GM21526 (cell line): ENCODE measurements around the gene TMEFF1.
"Not testable (repeated sequence)": the region's sequence is repeated elsewhere in the genome, so short reads cannot be mapped to it uniquely, and the experiment has no call there.

Experiments used
- ATAC-seq: cut with Tn5 transposase; IDR thresholded peaks from one replicate; pipeline ENCODE4 v1.9.1; 2021; ENCODE audit warnings: moderate library complexity; ENCODE audit not compliant: unreplicated experiment, low FRiP score

Gene TMEFF1

DNA sequence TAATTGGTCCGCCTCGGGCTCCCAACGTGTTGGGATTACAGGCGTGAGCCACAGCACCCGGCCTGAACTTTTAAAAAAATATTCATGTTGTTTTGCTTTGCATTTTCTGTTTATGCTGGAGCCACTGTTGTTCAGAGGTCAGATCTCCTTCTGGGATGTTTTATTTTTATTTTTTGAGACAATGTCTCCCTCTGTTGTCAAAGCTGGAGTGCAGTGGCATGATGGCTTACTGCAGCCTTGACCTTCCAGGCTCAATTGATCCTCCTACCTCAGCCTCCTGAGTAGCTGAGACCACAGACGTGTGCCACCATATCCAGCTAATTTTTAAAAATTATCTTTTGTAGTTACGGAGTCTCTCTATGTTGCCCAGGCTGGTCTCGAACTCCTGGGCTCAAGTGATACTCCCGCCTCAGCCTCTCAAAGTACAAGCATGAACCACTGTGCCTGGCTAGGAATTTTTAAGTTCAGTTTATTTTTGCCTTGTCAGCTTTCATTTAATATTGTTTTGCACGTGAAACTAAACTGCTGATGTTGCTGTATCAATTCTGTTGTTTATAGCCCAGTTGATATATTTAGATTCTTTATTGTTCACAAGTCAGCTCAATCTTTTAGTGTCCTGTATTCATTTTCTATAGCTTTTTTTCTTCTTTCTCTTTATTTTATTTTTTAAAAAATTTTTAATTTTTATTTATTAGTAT is 13.7 kb downstream of the TMEFF1 start:
- ATAC-seq: no peak

DNA sequence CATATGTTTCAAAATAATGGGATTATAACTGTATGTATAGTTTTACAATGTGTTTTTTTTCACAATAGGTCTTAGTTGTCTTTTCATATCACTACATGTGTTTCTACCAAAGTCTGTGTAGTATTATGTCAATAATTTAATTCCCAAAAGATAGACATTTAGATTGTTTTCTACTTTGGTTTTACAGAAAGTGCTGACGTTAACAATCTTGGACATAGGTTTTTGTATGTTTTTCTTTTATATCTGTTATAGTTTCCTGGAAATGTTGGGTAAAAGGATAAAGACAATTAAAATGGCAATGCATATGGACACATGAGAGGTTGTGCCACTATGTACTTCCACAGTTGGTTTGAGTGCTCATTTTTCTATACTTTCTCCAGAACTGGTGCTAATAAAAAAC is 15.2 kb downstream of the TMEFF1 start:
- no peak for ATAC-seq

DNA sequence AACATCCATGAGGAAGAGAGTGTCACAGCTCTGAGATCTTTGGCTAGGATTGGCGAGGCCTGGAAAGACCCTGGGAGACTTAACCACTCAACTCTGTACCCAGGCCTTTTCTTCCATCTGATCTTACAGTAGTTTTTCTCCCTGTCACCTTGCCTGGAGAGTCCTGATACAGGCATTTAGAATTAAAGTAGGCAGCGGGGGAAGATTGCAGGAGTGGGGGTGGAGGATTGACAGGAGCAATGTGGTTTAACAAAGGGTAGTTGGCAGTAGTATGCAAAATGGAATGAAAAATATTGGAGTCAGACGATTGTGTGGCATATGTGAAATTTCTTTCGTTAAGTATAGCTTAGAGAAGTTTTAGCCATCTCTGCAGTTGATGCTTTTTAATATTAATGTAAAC is 16.9 kb downstream of the TMEFF1 start:
- ATAC-seq: no peak

DNA sequence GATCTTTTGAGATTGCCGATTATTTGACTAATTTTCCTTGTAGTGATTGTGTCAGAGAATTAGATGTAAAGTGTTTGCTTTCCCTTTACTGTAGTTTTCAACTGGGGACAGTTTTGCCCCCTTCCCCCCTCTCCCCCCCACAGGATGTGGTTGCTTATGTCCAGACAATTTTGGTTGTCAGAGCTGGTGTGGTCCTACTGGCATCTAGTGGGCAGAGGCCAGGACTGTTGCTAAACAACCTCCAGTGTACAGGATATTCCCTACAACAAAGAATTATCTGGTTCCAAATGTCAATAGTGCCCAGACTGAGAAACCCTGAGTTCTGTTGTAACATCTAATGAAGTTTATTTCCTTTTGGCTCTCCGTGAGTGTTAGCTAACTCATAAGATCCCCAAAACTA is 20.0 kb downstream of the TMEFF1 start:
- no peak for ATAC-seq

DNA sequence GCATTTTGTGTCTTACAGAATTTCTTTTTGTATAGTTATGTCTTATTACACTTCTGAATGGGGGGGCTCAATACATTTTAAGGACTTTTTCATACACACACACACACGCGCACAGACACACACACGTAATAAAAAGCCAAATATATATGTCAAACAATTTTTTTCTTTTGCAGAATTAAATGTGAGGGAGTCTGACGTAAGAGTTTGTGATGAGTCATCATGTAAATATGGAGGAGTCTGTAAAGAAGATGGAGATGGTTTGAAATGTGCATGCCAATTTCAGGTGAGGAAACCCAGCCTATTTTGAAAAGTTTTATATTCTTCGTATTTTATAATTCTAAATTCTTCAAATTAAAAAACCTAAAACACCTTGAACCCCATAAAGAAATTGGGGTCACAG is 25.6 kb downstream of the TMEFF1 start:
- no peak for ATAC-seq

DNA sequence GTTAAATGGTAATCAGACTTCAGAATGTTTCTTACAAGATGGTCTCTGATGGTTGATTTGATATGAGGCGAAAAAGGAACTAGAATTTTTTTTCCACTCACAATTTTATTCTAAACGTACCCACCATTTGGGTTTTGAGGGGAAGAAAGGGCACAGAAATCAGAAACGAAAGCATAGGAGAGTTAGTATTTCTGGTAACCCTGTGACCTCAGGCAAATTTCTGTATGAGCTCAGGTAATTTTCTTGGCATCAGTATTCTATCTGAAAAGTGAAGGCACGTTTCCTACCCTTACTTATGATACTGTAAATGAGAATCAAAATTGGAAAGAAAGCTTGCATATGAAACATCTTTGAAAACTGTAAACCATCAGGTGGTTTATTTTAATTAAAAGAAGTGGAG is 26.5 kb downstream of the TMEFF1 start:
- no peak for ATAC-seq

DNA sequence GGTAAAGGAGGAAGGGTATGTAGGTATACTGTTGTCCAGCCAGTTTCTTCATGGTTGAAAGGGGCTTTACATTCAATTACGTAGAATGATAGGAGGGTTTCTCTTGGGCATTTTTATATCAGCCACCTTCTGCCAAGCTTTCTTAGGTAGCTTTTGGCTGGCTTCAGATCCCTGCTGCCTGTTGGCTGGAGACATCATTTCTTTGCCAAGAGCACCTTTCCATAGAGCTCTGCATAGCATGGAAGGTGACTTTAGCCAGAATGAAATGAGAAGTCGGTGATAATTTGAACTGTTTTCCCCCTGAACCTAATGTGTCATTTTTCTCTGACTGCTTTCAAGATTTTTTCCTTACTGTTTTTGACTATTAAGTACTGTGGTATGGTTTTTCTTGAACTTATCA is 26.9 kb downstream of the TMEFF1 start:
- no peak for ATAC-seq

DNA sequence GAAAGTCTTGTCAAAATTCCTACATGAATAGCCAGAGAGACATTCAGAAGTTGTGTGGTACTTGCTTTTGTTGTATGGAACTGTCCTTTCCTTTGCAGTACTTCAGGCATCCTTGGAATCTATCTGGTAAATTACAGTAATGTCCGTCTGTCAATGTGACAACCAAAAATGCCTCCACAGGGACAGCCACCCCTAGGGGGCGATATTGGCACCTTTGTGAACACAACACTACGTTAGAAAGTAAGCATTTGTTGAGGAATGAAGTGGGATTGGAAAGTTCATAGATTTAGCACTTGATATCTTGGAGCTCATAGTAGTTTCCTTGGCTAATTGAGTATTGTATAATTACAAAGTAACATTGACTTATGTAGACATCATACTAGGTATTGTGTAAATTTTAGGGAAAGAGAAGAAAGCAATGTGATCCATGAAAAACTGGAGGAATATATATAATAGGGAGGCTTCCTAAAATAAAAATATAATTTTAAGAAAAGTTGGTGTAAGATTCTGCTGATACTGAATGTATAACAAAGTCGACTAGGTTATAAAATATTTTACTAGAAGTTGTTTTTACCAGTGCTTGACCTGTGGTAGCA is 32.7 kb downstream of the TMEFF1 start:
- ATAC-seq: peak; percentile 65

DNA sequence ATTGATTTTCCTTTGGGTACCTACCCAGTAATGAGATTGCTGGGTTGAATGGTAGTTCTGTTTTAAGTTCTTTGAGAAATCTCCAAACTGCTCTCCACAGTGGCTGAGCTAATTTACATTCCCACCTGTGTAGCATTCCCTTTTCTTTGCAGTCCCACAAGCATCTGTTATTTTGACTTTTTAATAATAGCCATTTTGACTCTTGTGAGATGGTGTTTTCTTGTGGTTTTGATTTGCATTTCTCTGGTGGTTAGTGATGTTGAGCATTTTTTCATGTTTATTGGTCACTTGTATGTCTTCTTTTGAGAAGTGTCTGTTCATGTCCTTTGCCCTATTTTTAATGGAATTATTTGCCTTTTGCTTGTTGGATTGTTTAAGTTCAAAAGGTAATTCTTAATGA is 34.4 kb downstream of the TMEFF1 start:
- ATAC-seq: not testable (repeated sequence)

DNA sequence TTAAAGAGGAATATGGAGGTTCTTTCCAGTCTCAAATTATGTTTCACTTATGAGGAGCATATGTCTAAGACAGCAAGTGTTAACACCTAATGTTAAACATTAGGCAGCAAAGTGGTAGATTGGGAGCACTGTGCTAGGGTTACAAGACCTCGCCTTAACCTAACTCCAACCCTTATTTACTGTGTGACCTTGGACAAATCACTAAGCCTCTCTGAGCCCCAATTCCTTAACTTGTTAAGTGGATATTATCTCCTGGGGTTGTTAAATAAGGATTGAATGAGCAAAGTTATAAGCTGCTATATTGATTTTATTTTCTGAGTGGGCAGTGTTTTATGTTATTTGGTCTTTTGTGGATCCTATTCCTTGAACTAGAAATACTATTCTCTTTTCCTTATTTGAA is 38.3 kb downstream of the TMEFF1 start:
- no peak for ATAC-seq

DNA sequence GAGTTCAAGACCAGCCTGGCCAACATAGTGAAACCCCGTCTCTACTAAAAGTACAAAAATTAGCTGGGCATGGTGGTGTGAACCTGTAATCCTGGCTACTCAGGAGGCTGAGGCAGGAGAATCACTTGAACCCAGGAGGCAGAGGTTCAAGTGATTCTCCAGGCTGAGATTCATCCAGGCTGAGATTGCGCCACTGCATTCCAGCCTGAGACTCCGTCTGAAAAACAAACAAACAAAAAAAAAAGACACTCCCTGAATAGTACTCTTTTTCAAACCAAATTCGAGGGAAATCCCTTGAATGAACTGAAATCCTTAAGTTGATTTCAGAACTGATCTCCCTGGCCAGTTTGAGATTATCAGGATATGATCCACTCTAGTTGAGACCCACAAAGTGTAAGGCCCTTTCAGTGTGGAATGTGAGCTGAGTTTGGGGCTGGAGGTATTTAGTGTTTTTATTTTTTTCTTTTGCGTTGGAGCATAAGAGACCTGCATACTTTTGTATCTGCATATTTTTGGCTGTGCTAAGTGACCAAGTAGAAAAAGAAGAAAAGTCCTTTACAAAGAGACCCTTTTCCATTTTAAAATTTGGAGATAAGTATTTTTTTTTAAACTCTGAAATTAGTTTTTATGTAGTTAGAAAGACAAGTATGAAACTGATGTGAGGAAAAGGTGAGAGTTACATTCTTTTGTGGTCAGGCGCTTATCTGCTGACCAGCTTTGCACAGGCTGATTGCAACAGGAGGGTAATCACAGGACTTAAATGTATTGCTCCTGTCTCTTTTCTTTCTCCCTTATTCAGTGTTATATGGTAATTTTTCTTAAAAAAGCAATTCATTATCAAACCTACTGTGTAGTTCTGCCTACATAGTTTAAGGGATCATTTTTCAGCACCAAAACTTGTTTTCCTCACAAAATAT is 42.9 kb downstream of the TMEFF1 start:
- no peak for ATAC-seq

DNA sequence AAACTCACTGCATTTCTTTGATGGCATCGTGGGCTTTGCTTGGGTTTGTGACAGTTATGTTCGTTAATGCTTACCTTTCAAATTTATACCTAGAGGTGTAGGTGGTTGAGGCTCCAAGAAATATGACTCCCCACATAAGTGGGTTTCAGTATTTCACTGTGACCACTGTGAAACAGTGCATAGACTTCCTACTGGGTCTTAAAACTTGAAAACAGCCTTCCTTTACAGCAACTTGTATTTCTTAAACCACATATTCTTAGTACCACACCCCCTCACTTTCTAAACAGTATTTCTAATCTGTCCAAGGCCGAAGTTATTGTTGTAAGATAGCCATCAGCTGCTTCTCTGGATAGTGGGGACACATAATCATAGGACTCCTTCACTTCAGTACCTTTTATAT is 48.3 kb downstream of the TMEFF1 start:
- ATAC-seq: no peak

DNA sequence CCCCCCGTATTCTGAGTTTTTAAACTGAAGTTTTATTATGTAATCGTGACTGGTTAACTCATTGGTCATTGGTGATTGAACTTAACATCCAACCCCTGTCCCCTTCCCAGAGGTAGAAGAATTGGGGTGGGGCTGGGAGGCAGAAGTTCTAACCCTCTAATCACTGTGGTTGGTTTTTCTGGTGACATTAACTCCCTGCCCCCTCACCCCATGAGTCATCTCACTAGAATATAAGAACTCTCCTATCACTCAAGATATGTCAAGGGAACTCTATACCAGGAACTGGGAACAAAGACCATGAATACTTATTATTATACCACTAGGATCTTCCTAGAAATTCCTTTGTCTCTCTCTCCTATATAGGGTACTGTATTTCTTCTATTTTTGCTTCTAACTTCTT is 52.6 kb downstream of the TMEFF1 start:
- ATAC-seq: no peak

DNA sequence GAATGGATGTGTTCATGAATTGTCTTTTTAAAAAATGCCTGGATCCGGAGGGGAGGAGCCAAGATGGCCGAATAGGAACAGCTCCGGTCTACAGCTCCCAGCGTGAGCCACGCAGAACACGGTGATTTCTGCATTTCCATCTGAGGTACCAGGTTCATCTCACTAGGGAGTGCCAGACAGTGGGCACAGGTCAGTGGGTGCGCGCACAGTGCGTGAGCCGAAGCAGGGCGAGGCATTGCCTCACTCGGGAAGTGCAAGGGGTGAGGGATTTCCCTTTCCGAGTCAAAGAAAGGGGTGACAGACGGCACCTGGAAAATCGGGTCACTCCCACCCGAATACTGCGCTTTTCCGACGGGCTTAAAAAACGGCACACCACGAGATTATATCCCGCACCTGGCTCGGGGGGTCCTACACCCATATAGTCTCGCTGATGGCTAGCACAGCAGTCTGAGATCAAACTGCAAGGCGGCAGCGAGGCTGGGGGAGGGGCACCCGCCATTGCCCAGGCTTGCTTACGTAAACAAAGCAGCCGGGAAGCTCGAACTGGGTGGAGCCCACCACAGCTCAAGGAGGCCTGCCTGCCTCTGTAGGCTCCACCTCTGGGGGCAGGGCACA is 54.3 kb downstream of the TMEFF1 start:
- ATAC-seq: not testable (repeated sequence)

DNA sequence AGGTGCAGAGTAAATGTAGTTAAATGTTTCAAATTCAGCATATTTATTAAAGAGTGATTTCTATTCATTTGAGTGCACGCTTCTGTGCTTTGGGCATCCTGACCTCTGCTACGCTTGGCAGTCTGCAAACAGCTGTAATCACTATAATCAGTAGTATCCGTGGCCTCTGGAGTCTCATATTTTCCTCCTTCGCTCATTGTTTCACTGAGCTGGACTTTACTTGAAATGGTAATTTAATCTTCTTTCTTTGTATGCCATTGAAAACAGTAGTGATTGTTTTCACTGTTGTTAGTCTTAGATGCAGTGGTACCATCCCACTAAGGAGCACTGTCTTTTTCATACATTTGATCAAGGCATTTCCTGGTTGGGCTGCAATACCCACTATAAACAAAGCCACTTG is 61.5 kb downstream of the TMEFF1 start:
- no peak for ATAC-seq

DNA sequence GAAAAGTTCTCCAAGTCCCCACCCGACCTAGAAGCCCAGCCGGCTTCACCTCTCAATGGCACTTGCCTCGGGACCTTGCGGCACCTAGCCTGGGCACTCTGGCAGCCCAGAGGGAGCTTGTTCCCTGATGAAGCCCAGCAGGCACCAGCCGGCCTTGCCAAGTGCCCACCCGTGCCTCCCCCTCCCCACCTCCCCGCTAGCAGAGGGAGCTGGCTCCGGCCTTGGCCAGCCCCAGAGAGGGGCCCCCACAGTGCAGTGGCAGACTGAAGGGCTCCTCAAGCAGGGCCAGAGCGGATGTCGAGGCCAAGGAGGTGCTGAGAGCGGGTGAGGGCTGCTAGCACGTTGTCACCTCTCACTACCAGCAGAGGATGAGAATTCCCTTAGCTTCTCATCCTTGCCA is 67.4 kb downstream of the TMEFF1 start:
- no peak for ATAC-seq

DNA sequence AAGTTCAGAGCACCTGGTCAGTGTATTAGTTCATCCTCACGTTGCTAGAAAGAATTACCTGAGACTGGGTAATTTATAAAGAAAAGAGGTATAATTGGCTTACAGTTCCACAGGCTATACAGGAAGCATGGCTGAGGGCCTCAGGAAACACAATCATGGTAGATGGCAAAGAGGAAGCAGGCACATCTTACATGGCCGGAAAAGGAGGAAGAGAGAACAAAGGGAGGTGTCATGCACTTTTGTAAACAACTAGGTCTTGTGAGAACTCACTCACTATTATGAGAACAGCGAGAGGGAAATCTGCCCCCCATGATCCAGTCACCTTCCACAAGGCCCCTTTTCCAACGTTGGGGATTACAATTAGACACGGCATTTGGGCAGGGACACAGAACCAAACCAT is 76.1 kb downstream of the TMEFF1 start:
- ATAC-seq: no peak

DNA sequence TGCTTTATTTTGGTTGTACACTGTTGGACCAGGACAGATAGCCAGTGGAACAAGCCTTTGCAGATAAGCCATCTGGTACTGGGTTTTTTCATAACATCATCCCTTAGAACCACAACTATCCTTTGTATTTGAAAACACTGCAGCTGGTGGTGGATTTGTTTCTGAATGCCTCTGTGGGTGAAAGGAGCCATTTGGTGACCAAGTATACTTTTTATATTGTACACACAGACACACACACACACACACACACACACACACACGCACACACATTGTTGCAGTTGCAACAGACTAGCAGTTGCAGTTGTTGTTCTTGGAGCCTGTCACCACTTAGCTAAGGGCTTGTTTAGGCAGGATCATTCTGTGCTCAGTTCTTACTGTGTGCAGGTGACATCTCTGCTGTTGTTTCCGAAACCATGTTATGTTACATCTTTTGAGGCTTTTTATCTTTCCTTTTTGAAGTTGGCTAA is 82.0 kb downstream of the TMEFF1 start:
- ATAC-seq: peak; percentile 40

DNA sequence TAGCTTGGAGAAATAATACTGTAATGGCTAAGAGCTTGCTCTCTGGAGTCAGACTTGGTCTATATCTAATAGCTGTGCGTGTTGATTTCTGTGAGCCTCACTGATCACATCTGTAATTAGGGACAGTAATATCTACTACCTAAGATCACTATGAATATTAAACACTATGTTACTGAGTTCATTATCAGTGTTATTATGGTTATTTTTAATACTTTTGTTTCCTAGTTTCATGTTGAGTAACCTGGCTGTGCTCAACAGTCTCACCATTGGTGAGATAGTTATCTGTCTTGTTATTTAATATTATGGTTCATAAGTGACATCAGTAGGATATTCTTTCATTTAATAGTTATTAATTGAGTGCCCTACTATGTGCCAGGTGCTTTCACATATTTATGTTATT is 82.5 kb downstream of the TMEFF1 start:
- peak; percentile 79 for ATAC-seq

DNA sequence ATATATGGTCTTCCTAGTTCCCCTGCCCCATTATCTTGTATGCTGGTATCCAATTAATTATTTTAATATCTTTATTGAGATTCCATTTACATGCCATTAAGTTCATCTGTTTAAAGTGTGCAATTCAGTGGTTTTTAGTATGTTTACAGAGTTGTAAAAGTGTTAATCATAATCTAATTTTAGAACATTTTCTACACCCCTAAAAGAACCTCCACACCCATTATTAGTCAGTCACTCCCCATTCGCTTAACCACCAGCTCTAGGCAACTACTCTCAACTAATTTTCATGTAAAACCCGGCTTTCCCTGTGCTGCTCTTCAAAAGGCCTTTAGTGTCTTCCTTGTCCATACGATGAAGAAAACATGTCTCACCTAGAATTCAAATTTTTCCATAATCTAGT is 84.1 kb downstream of the TMEFF1 start:
- no peak for ATAC-seq

DNA sequence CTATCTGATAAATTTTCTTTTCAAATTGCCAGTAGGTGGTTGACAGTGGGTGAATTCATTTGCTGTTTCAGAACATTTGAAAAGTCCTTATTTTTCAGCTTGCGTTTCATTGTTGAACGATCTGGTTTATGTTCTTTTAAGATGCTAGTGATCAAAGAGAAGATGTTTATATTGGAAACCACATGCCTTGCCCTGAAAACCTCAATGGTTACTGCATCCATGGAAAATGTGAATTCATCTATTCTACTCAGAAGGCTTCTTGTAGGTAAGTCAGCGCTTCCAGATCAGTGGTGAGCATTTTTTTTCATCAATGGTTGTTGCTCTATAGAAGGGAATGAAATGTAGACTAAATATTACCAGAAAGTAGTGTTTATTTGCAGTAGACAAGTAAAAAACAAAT is 88.3 kb downstream of the TMEFF1 start:
- ATAC-seq: no peak
